ENCODE measurements around the gene PCID2.

- TF ChIP-seq YY1 (IDR thresholded peaks at IDR 0.05; ENCODE audit: insufficient read depth, insufficient read length) (no peak), ZNF274 (IDR thresholded peaks at IDR 0.05; ENCODE audit: low read depth, low read length) (no peak)
Measured at GRCh38 chr13:113220141-113220598, 11.7 kb upstream of the PCID2 start.
